Body of pancreas (tissue), 4 donors: ENCODE results near the gene BCR. TPM values are rescaled to one million over a fixed set of nuclear protein-coding genes. Genes with fewer than 3 reads are reported as not detected.

Experiments used
- ATAC-seq: fragments of 150-250 bp; one replicate; pipeline ENCODE4 v1.9.1; 2016
- DNase-seq, 4 donors: peaks; one replicate each; pipeline ENCODE4 v3.0.0-alpha.2; 2019
- H3K27ac ChIP-seq, 4 donors: fragments of 200-600 bp; sonication (generic); 1 replicate in 3 of 4; 2 replicates in 1 of 4; pipeline versions ENCODE4 v1.5.1 to v1.6.1; 2016 to 2019; ENCODE audit warnings: mild to moderate bottlenecking in 1 of 4, mixed read lengths in 1 of 4, moderate library complexity in 1 of 4
- H3K27me3 ChIP-seq, 2 donors: fragments of 200-600 bp; sonication (generic); one replicate each; pipeline ENCODE4 v1.6.0; 2016; ENCODE audit warnings: mild to moderate bottlenecking in 1 of 2
- H3K36me3 ChIP-seq, 2 donors: fragments of 200-600 bp; sonication (generic); replicated peaks in 1 of 2; 2 replicates each; pipeline ENCODE4 v1.5.1; 2016; ENCODE audit warnings: low read depth in 2 of 2; ENCODE audit not compliant: insufficient read depth in 1 of 2
- H3K4me1 ChIP-seq: fragments of 200-600 bp; sonication (generic); one replicate; pipeline ENCODE4 v1.6.0; 2016
- H3K4me3 ChIP-seq, 2 donors: fragments of 200-600 bp; sonication (generic); 1 replicate in 1 of 2; 2 replicates in 1 of 2; pipeline ENCODE4 v1.5.1; 2016 to 2019
- H3K9me3 ChIP-seq, 3 donors: fragments of 200-600 bp; sonication (generic); 1 replicate in 2 of 3; 2 replicates in 1 of 3; pipeline ENCODE4 v1.5.1; 2016
- POLR2A ChIP-seq, 3 donors: fragments of 450-650 bp; IDR thresholded peaks; one replicate each; pipeline ENCODE4 v1.6.1; 2016; ENCODE audit warnings: antibody characterized with exemption in 3 of 3, mild to moderate bottlenecking in 2 of 3
- WGBS, 2 donors: methylation state at CpG; one replicate each; pipeline ENCODE4 v1.1.5; 2017; 5-methylcytosine and 5-hydroxymethylcytosine counted together
- intact Hi-C: fragments of 100-400 bp; cut with DNase I; formaldehyde crosslinking; loops from one replicate; pipeline ENCODE4 v1.15.1; 2023
- total RNA-seq, 2 donors: library from RNA; depleted of rRNA; stranded (reverse); fragments of >200 nt; gene quantifications; one replicate each; pipeline ENCODE4 v1.1.0, GENCODE V29; 2016
- TF ChIP-seq, protein P1 (sequence below), 7 experiments: fragments of 450-650 bp in 4 of 7; fragments of 200-600 bp in 3 of 7; sonication (generic) in 3 of 7; IDR thresholded peaks; one replicate each; pipeline ENCODE4 v1.5.1; 2016 to 2019; ENCODE audit warnings: antibody characterized with exemption in 7 of 7

Gene BCR
- total RNA-seq, 2 donors from 2014 or later: 28.3 to 71.2 TPM

DNA sequence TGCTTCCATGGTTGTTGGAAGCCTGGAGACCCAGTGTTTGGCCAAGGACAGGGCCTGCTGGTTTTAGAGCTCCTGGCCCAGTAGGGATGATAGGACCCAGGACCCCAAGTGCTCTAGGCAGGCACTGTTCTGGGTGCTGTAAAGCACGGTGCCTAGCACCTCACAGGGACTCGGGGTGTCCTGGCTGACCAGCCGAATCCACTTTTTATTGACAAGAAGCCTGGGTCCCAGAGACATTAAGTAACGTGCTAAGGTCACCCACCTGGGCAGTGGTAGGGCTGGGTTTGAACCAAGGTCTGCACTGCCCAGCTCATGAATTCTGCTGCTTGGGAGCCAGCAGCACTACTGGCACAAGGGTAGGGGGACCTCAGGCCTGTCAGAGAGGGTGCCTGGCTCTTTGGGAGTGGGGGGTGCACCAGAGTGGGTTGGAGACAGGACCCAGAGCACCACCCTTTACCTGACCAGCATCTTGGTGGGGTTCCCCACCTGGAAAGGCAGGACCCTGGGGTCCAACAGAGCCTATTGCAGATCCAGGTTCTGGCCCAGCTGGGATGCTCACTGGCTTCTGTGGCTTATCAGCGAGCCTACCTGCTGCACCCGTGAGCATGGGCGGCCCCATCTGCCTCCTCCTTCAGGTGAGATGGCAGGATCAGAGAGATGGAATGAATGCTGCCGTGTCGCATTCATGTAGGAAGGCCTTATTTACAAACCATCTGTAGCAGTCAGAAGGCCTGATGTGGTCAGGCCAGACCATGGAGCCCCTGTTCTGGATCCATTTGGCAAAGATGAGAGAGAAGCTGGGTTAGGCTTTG is 52.0 kb downstream of the BCR start:
- Histone ChIP-seq H3K9me3 (no peaks in the 10 kb centered on the region), H3K27ac (no peak overlapping the region), H3K4me3 (no peak overlapping the region), H3K4me1 (peaks cover 16% of the 10 kb centered on the region), H3K27me3 (no peaks in the 10 kb centered on the region), H3K36me3 (no peaks in the 10 kb centered on the region)
- intact Hi-C loops: no loop called here
- TF ChIP-seq, protein P1, sequence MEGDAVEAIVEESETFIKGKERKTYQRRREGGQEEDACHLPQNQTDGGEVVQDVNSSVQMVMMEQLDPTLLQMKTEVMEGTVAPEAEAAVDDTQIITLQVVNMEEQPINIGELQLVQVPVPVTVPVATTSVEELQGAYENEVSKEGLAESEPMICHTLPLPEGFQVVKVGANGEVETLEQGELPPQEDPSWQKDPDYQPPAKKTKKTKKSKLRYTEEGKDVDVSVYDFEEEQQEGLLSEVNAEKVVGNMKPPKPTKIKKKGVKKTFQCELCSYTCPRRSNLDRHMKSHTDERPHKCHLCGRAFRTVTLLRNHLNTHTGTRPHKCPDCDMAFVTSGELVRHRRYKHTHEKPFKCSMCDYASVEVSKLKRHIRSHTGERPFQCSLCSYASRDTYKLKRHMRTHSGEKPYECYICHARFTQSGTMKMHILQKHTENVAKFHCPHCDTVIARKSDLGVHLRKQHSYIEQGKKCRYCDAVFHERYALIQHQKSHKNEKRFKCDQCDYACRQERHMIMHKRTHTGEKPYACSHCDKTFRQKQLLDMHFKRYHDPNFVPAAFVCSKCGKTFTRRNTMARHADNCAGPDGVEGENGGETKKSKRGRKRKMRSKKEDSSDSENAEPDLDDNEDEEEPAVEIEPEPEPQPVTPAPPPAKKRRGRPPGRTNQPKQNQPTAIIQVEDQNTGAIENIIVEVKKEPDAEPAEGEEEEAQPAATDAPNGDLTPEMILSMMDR (IDR thresholded peaks at IDR 0.05): no peak
- no peak for TF ChIP-seq POLR2A (IDR thresholded peaks at IDR 0.05)
- DNase-seq (no peak), ATAC-seq (no peak)
- WGBS, 2 donors: 93 to 96% methylated on average over 6 to 9 of the region's 9 CpGs

DNA sequence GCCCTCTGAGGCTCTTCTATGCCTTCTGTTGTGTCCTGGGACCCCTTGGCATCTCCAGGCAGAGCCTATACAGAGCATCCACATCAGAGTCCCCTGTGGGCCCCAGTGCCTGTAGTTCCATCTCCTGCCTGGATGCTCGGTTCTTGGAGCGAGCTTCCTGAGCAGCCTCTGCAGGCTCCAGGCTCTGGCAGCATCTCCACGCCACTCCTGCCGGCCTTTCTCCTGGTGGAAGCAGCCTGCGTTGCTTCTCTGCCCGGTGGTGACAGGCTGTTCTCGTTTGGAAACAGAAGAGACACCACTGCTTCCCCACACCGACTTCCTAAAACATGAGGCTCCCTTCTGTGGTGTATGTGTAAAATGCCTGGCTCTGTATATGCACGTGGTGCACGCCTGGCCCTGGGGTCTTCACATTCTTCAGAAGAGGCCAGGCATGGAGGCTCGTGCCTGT is 52.8 kb downstream of the BCR start:
- Histone ChIP-seq H3K4me3 (no peak overlapping the region), H3K4me1 (peaks cover 24% of the 10 kb centered on the region), H3K36me3 (no peaks in the 10 kb centered on the region), H3K27me3 (no peaks in the 10 kb centered on the region), H3K27ac (no peak overlapping the region), H3K9me3 (no peaks in the 10 kb centered on the region)
- WGBS, 2 donors: 70 to 94% methylated on average over 11 of the region's 11 CpGs
- intact Hi-C loops: no loop called here
- ATAC-seq (no peak), DNase-seq (no peak)
- no peak for TF ChIP-seq POLR2A (IDR thresholded peaks at IDR 0.05)
- TF ChIP-seq, protein P1 (IDR thresholded peaks at IDR 0.05): no peak

DNA sequence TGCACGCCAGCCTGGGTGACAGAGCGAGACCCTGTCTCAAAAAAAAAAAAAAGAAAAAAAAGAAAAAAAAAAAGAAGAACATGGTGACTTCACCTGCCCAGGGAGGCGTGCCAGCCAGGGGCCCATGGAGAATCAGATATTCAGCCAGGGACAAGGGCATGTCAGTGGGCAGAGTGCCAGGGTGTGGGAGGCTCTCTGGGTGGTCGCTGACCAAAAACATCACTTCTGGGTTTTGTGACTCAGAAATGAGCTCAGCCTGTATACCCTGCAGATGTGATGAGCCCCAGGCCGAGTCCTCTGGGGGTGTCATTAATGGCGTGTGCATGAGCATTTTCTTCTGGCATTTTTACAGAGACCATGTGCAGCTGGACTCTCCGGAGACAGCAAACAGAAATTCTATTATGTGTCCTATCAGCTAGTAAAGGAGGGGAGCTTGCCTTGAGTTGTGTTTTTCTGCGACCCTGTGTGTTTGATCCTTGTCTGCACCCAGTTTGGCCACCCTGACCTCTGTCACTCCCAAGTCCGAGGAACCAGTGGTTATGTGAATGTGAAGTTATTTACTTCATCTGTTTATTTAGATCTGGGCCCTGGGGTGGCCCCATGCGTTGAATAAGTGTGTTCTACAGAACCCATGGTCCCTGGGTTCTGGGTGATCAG is 53.6 kb downstream of the BCR start:
- H3K9me3 ChIP-seq: no peaks in the 10 kb centered on the region
- TF ChIP-seq, protein P1 (IDR thresholded peaks at IDR 0.05): no peak
- no peak for TF ChIP-seq POLR2A (IDR thresholded peaks at IDR 0.05)
- no peak for ATAC-seq
- intact Hi-C loops: no loop called here
- H3K27me3 ChIP-seq: no peaks in the 10 kb centered on the region
- H3K4me1 ChIP-seq: peaks cover 27% of the 10 kb centered on the region
- 67 to 91% methylated on average over 10 of the region's 10 CpGs for WGBS, 2 donors
- no peaks in the 10 kb centered on the region for H3K36me3 ChIP-seq
- DNase-seq: no peak
- H3K4me3 ChIP-seq: no peak overlapping the region
- no peak overlapping the region for H3K27ac ChIP-seq

- ATAC-seq (no peak), DNase-seq (no peak)
- intact Hi-C loops: no loop called here
- no peak for TF ChIP-seq POLR2A (IDR thresholded peaks at IDR 0.05)
- TF ChIP-seq, protein P1 (IDR thresholded peaks at IDR 0.05): no peak
- Histone ChIP-seq H3K9me3 (no peaks in the 10 kb centered on the region), H3K4me3 (no peak overlapping the region), H3K27ac (no peak overlapping the region), H3K27me3 (no peaks in the 10 kb centered on the region), H3K36me3 (no peaks in the 10 kb centered on the region), H3K4me1 (peaks cover 27% of the 10 kb centered on the region)
- 95 to 96% methylated on average over 12 to 19 of the region's 19 CpGs for WGBS, 2 donors
Observed at GRCh38 chr22:23234409-23235161, 54.3 kb downstream of the BCR start.
